HTERT RPE-1 (cell line): ENCODE data around the gene MINPP1.
"Not testable (repeated sequence)": the region's sequence is repeated elsewhere in the genome, so short reads cannot be mapped to it uniquely, and the experiment has no call there.

Experiments used
- in situ Hi-C: fragments of 300-500 bp; cut with MboI; formaldehyde crosslinking; loops from 4 replicates; pipeline ENCODE4 v1.14.3; 2020; ENCODE audit warnings: low sequenced_read_pairs

Gene MINPP1

DNA sequence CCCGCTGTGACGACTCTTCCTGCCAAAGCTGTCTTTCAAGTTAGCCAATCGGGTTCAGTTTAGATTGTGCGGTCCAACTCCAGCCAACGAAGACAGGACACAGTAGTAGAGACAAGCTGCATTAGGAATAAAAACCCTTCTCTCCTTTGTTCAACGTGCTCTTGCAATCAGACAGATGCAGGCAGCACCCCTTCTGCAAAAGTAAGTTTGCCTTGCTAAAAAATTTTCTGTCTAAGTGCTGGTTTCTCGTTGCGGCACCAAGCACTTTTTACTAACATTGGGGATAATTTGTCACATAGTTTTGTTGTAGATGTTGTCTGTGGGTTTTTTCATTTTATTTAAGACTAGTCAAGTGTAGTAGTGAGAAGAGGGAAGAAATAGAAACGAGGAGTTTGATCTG lies 58.1 kb downstream of the MINPP1 start:
- in situ Hi-C loops: no loop called here

DNA sequence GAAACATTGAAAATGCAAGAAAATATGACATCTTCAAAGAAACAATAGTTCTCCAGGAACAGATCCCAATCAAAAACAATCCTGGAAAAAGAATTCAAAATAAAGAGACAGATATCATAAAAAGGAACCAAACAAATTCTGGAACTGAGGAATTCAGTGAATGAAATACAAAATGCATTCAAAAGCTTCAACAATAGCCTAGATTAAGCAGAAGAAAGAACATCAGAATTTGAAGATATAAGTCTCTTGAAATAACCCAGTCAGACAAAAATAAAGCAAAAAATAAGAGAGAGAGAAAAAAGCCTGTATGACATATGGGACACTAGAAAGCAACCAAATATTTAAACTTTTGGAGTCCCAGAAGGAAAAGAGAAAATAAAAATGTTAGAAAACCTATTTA lies 60.3 kb downstream of the MINPP1 start:
- in situ Hi-C loops: no loop called here

DNA sequence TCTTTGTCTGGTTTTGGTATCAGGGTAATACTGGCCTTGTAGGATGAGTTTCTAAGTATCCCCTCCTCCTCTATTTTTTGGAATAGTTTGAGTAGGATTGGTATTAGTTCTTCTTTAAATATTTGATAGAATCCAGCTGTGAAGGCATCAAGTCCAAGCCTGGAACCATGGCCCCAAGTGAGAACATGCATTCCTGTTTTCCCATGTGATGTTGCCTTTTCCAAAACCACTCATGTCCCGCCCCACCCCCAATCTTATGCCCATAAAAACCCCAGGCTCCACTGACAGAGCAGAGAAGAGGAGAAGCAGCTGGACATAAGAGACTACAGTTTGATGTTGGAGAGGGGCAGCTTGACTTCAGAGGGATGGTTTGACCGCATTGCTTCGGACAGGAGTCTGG lies 71.2 kb downstream of the MINPP1 start:
- in situ Hi-C loops: no loop called here

GRCh38 chr10:87578160-87578841 lies 73.6 kb downstream of the MINPP1 start:
- in situ Hi-C loops: no loop called here

GRCh38 chr10:87578842-87579401 lies 74.2 kb downstream of the MINPP1 start:
- in situ Hi-C loops: no loop called here

DNA sequence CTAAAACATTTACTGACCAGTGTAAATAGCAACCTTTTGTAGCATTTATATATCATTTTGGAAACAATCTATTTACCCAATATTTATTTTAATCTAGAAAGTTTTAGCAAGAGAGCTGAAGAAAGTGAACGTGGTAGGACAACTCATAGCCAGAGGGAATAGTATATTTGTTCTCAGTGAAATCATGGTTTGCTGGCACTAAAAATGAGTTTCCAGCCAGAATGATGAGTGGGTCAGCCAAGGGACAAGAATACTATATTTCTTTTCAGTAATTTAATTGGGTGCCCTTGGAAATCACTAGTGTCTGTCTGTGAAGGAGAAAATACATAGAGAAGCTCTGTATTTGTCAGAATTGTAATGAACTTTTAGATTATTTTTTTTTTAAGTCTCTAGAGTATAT lies 74.9 kb downstream of the MINPP1 start:
- in situ Hi-C loops: no loop called here

DNA sequence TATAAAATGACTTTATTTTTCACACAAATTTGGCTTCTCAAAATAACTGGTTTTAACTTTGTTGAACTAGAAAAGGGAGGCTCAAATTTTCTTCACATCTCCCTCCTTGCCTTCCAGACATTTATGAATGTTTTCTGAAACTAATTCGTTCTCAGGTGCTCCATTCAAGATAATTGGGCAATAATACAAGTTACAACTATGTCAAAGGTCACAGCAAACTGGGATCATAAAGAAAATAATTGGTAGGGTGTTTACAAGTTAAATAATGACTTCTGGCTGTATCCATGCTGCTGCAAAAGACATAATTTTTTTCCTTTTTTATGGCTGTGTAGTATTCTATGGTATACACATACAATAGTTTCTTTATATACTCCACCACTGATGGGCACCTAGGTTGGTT lies 75.3 kb downstream of the MINPP1 start:
- in situ Hi-C loops: no loop called here

GRCh38 chr10:87585565-87586514 lies 81.1 kb downstream of the MINPP1 start:
- in situ Hi-C loops: no loop called here

GRCh38 chr10:87589645-87590051 lies 85.0 kb downstream of the MINPP1 start:
- in situ Hi-C loops: no loop called here

DNA sequence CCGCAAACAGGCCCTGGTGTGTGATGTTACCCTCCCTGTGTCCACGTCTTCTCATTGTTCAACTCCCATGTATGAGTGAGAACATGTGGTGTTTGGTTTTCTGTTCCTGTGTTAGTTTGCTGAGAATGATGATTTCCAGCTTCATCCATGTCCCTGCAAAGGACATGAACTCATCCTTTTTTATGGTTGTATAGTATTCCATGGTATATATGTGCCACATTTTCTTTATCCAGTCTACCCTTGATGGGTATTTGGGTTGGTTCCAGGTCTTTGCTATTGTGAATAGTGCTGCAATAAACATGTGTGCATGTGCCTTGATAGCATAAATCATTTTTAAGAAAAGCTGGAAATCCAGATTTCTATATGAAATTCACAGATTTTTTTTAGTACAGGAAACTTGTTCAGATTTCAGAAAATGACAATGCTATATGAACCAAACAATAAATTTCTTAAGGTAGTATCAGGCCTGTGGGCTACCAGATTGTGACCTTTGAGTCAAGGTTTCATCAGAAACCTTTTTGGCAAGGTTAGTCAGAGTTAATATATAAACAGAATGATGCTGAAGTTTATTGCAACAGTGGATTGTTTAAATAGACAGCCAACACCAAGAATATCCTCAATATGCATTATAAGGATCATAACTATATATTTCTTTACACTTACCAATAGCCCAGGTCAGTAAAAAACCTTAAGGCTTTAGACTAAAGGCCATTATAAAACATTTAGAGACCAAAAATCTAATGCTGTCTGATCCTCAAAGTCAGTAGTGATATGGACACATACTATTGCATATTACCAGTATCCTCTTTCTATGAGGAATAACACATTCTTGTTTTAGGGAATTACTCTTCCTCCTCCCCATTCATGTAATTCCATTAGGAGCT lies 86.3 kb downstream of the MINPP1 start:
- in situ Hi-C loops: no loop called here

GRCh38 chr10:87591589-87591886 lies 86.8 kb downstream of the MINPP1 start:
- in situ Hi-C loops: no loop called here

DNA sequence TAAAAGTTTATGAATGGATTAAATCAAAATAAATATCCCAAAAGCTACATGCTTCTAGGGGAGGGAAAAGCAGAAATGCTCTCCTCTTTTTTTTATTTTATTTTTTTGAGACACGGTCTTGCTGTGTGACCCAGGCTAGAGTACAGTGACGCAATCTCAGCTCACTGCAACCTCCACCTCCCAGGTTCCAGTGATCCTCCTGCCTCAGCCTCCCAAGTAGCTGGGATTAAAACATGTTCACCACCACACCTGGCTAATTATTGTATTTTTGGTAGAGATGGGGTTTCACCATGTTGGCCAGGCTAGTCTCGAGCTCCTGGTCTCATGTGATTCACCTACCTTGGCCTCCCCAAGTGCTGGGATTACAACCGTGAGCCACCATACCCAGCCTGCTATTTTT lies 88.2 kb downstream of the MINPP1 start:
- in situ Hi-C loops: not testable (repeated sequence)

DNA sequence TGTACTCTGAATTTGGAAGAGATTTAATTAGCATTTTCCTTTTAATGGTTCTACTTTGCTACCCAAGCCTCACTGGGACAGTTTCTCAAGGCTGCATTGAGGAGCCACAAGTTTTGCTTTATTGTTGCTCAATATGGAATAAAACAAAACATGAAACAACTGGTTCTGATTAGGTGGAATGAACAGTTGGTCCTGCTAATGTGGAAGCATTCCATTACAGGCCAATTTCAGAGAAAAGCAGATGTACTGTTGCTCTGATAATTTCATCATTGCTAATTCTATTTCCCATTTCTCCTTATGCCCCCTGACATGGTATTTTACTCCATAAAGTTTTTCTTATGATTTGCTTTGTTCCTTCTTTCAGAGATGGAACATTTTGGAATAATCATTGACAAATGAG lies 89.0 kb downstream of the MINPP1 start:
- in situ Hi-C loops: no loop called here

- in situ Hi-C loops: no loop called here
Measured at GRCh38 chr10:87594181-87594580, 89.5 kb downstream of the MINPP1 start.

DNA sequence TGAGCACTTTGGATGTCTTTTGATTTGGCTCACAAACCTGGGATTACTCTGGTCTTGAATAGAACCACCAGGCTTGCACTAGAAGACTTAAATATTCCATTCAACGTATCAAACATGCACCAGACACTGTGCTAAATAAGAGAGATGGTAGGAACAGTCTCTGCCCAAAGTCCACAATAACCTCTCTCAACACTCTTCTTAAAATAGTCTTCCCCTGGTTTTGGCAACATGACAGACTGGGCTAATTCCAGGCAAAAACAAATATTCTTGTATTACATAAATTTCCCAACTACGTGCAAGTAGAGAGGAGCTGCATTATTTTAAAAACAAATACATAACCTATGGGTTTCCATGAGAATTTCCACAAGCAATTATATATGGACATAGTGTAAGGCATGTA lies 90.2 kb downstream of the MINPP1 start:
- in situ Hi-C loops: no loop called here

DNA sequence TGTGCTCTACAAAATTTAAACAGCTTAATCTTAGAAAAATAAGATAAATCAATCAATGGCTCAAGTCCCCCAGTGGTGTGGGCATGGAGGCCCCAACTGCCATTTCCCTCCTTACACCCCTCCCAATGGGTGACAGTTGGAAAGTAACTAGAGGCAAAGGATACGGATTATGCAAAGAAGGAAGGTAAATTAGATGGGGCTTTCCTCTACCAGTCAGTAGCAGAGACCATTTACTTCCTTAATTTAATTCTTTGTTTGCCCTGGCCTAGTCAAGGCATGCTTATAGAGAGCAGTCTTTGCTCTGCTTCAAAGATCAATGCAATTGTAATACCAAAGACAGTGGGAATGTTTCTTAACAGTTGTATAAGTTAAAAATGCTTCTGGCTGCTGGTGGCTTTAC lies 91.7 kb downstream of the MINPP1 start:
- in situ Hi-C loops: no loop called here

- in situ Hi-C loops: no loop called here
Measured at GRCh38 chr10:87598700-87599099, 94.0 kb downstream of the MINPP1 start.

DNA sequence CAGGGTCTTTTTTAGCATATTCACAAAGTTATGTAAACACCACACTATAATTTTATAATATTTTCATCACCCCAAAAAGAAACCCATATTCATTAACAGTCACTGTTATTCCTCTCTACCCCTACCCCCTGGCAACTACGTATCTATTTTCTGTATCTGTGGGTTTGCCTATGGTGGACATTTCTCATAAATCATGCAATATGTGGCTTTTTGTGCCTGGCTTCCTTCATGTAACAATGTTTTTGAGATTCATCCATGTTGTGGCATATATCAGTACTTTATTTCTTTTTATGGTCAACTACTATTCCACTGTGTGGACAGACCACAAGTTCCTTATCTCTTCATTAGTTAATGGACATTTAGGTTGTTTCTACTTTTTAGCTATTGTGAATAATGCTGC lies 95.9 kb downstream of the MINPP1 start:
- in situ Hi-C loops: no loop called here
